CD4-positive, alpha-beta T cell treated with Interleukin-2 at 100 ng/mL for 4 hours (primary cell): ENCODE data around the gene CDCP1.
A peak's percentile ranks its signal among the peaks of the same experiment; 100 is the strongest.
"Not testable (repeated sequence)": the region's sequence is repeated elsewhere in the genome, so short reads cannot be mapped to it uniquely, and the experiment has no call there.

Source experiments
- DNase-seq: peaks from one replicate; pipeline ENCODE4 v3.0.0-alpha.2; 2020; ENCODE audit warnings: low spot score

The CDCP1 gene

DNA sequence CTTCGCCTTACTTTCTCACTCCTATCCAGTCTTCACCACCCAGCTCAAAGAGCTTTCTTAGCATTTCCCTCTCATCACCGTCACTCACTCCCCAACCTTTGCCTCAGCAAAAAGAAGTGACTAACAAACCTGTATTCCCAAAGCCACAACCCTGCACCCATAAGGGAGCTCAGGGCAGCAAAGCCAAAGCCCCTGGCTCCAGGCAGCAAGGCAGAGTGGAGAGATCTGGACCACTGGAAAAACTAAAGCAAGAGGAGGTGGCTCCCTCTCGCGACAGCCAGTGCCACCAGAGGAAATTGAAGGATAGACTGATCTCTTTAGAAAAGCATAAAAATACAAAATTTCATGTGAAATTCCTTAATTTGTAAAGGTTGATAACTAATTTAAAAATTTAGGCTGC is 25.1 kb upstream of the CDCP1 start:
- no peak for DNase-seq

DNA sequence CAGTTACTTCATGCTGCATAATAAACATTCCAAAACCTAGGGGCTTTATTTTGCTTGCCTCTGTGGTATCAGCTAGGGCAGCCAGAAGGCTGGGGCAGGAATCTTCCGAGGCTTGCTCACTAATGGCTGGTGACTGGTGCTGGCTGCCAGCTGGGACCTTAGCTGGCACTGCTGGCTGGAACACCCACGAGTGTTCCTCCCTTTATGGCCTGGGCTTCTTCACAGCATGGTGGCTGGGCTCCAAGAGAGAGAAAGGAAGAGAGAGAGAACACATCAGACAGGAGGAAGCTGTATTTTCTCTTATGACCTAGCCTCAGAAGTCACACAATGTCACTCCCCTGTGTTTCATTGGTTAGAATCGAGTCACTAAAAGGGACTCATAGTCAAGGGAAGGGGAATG is 23.9 kb upstream of the CDCP1 start:
- no peak for DNase-seq

DNA sequence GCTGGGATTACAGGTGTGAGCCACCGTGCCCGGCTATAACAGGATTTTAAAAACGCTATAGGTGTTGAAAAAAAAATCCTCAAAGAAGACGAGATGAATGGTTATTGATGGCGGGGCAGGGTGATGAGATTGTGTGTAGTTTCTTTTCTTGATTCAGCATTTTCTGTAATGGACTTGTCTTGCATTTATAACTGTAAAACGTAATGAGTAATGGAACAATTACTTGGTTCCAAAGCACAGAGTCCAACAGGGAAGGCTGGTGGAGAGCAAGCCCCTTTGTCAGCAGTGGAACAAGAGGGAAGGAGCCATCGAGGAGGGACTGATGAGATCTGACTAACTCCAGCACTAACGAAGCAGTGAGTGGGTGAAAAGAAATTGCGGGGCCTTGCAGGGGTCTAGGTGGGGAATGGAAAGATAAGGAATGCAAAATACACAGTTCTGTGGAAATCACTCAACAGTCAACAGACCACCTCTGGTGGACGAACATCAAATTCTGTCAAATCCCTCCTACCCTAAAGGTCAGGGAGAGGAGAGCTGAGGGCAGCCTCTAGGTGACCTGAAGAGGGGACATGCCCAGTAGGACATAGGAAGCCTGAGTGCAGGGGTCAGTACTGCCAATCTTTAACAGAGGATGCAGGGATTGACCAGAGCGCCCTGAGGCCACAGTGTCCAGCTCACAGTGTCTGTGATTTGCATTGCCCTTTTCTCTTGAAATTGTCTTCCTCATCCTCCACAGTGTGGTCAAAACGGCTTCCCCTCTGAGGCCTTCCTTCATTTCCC is 23.1 kb upstream of the CDCP1 start:
- DNase-seq = no peak

DNA sequence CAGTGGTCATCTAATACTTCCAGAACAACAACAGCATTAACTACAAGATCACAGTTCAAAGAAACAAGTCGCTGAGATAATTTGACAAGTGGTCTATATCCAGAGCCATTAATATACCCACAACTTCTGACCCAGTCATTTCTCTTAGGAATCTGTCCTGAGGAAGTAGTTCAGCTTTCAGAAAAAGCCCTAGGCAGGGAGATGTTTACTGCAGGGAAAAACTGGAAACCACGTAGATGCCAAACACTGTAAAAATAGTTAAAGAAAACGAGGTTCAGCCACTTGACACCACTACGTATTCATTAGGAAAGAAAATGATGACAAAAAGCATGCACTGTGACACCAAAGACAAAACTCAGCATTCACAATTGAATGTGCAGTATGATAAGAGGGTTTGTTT is 22.3 kb upstream of the CDCP1 start:
- DNase-seq = no peak

DNA sequence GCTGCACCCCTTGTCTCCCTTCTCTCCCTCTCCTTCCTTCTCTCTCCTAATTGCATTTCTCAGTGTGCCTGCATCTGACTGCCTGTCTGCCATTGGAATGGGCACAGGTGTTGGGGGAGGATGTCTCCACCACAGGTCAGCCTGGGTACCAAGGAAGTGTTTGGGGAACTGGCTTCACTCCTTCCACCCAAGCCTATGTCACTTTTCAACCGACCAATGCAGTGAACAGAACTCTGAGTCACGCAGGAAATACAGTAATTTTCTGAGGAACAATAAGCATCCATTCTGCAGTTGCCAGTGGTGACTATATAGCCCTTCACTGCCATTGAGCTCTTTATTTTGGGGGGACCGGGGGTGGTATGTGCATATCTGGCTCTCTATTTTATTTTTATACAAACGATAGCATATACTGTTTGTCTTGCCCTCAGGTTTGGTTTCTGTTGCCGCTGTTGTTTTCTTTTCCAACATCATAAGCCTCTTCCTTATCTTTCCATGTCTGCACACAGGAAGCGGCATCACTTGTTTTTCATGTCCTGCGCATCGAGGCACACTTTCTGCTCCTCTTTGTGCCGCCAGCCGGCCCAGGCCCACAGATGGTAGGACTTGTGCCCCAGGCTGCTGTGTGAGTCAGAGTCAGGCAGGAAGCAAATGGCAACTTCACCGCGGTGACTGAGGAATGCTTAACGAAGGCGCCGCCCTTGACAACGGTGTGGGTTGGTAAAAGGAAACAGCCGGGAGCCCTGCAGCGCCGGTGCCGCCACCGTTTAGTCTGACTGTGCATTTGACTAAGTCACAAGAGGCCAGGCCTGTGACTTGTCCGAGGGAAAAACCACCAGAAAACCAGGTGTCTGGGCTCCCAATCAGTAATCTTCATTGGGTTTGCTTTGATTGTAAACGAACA is 21.1 kb upstream of the CDCP1 start:
- DNase-seq = peak; percentile 87

DNA sequence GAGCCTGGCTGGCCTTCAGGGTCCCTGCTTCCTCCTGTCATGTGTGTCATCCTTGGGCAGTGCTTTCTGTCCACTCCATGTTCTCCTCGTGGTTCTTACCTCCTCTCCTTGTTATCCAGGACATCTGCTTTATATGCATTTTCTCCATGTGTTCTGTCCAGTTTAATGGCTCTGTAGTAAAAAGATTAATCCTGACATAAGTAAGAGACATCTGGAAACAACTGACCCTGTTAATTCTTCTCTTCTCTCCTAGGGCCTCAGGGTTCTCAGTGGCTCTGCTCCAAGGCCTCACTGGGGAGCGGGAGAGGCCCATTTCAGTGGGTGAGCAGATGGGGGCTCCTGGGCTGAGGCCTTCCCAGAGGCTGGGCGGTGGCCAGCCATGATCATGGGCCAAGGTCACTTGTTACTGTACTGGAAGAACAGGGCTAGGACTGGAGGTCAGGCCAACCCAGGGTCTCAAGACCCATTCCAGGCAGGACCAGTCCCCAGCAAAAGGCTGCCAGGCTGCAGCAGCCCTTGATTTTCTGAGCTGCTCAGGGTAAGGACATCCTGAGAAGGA is 20.2 kb upstream of the CDCP1 start:
- no peak for DNase-seq

DNA sequence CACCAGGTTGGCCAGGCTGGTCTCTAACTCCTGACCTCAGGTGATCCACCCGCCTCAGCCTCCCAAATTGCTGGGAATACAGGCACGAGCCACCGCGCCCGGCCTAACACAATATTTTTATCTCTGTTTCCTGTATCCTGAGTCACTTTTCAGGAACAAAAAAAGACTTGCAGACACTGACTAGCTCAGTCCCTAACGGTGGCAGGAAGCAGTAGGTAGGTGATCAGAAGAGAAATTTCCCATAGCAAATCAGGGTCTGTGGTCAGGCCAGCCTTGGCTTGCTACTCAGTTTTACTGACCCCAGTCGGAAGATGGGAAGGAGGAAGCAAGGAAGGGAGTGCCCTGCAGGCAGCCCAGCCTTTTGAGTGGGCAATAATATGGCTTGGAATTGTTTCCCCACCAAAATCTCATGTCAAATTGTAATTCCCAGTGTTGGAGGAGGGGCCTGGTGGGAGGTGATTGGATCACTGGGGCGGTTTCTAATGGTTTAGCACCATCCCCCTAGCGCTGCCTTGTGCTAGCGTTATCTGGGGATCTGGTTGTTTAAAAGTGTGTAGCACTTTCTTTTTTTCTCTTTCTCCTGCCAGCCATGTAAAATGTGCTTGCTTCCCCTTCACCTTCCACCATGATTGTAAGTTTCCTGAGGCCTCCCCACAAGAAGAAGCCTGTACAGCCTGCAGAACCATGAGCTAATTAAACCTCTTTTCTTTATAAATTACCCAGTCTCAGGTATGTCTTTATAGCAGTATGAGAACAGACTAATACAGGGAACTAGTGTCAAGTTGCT is 19.5 kb upstream of the CDCP1 start:
- DNase-seq = no peak

DNA sequence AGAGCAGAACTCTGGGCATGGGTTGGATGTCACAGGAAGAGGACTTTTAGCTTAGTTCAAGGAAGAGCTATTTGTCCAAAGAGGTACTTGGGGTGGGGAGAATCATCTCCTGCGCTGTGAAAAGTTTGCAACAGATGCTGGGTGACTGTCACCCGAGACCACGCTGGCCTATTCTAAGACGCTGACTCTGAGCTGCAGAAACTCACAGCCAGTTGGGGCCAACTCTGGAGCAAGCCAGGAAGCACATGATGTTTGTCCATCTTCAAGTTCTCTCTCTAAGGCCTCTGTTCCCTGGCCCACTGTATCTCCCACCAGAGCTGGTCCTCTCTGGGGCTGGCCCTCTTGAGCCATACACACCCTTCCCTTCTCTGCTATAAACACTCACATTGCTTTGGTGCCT is 17.9 kb upstream of the CDCP1 start:
- no peak for DNase-seq

DNA sequence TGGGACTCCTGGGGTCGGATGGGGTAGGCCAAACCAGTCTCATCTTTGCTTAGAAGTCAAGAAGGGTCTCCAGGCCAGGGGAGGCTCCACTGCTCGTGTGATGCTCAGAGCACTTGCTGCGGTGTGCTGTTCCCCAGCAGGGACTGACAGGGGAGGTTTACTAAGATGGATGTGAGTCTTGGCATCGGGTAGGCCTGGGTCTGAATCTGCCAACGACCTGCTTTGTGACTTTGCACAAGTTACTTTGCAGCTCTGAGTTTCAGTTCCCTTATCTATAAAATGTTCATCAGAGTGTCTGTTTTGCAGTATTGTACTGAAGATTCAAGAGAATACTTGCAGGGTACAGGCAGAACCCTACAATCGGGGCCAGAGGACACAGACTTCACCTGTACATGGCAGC is 17.3 kb upstream of the CDCP1 start:
- DNase-seq = no peak

DNA sequence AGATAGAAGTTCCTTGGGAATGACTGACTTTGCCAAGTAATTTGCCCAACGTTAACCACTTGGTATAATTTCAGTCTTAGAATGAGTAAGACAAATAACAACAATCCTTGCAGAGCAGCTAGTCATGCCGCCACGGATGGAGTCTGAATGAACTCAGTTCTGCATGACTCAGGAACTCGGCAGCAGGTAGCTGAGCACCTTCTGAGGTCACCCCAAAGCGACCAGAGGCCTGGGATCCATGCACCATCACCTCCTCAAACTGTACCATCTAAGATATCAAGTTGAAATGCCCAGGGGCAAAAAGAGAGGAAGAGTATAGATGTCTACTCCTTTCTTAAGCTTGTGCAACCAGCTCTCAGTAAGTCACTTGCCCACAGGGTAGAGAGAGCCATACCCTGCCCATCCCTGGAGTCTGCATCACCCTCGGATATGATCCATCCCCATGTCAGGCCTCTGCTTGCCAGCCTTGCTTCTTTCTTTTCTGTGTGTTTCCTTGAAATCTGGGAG is 8.5 kb upstream of the CDCP1 start:
- no peak for DNase-seq

DNA sequence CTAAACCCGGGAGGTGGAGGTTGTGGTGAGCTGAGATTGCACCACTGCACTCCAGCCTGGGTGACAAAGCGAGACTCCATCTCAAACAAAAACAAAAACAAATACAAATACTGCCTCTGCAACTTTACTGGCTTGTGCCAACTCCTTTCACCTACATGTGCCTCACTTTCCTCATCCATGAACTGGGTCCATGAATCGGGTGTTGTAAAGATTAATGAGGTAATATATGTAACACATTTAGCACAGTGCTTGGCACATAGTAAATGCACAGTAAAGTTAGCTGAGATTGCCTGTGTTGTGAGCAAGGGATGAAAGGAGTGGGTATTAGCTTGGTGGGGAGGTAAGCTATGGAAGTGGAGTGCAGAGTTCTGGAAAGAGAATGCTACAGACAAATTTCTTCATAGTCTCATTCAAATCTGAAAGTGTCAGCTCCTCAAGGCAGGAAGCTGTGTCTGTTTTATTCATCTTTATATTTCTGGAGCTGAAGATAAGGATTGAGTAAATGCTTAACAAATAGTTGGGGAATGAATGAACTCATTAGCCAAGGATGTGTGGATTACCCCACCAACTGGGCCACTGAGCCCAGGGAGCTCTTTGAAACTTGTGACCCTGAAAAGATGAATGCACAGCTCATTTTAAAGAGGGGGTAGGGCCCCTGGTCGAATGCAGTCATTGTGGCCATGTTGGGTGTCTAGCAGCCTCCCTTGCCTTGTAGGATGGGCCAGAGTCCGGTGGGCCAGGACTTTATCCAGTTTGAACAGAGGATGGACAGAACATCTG is 7.7 kb upstream of the CDCP1 start:
- DNase-seq = no peak

DNA sequence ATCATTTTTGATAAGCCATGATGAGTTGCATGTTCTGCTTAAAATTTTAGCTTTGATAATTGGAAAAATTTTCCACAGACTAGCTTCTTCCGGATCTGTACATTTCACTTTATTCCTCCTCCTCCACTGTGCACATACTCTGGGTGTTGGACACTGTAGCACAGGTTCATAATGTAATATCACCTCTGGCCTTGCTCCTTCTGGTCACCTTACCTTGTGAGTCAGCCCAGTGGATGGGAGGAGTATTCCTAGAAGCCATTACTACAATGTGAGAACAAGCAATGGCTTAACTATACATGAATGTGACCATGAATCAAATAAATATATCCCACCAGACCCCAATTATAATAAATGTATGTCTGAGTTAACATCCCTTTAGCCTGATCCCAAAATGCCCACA is 6.1 kb upstream of the CDCP1 start:
- no peak for DNase-seq

DNA sequence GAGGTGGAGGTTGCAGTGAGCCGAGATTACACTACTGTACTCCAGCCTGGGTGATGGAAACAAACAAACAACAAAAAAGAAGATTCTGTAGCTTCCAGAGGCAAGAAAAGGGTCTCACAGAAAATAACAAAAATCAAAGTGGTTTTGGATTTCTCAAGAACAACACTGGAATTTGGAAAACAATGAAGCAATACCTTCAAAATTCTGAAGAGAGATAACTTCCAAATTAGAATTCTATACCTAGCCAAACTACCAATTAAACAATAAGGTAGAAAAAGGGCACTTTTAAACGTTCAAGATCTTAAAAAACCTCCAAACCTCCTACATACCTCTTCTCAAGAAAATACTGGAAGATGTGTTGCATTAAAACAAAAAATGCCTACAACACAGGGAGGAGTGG is 4.9 kb upstream of the CDCP1 start:
- no peak for DNase-seq

DNA sequence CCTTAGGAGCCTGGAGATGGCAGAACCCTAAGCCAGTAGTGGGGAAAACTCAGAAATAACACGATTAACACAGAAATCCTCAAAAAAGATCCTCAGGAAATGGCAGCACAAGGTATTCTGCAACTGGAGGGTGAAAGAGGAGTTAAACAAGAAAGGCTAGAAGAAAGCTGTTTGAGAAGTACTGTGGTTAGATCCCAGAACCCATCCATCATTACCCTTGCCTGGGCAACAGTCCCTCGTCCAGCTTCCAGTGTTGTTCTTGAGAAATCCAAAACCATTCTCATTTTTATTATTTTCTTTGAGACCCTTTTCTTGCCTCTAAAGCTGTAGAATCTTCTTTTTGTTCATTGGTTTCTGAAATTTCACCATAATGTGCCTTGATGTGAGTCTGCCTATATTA is 2.7 kb upstream of the CDCP1 start:
- DNase-seq = no peak

DNA sequence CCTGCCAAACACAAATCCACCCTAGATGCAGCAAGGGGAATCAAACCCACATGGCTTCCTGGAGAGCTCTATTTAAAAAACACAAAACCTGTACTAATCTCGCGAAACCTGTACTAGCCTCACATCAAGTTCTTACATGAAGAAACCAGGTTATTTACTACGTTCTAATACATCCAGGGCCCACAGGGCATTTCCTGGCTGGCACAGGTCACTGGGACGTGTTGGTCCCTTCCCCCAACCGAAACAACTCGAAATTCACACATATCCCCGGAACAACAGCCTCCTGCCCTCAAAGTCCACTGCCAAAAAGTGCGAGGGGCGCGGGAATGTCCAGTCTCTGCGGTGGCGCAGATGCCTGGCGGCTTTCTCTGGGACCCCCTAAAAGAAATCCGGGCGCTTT is 955 bp downstream of the CDCP1 start:
- DNase-seq = no peak

DNA sequence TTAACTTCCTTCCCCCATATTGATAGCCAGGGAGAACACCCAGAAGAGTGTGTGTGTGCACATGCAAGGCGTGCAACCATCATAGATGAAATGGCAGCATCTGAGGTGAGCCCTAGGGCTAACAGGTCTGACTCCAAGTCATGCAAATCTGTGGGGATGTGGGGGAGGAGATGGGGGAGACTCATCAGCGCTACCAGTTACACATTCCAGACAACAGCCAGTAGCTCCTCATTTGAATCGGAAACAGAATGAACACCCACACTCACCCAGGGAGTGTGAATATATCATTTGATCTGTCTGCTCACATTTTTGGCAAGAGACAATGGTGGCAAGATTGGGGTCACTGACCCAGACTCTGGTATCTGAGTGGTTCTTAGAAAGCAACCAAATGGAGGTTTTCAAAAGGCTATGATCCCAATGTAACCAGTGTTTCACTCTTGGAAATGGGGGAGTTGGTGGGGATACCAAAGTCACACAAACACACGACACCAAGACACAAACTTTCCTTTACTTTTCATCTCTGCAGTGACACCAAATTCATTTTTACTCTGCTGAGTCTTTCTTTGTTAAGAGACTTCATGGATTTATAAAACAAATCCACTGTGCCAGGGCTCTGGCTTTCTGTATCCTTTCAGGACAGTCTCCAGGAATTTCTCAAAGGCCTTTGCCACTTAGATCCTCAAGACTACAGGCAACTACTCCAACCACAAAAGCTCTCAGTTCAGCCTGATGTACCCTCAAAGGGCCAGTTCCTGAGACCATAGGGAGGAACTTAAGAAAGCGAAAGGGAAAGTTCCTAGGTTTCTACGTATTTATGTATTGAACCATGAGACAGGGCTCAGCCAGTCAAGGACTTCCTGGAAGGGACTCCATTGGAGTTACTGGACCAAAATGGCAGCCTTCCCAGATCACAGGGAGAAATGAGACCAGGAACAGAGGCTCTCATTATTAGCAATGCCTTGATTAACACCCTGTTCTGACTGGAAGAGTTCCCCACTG is 2.2 kb downstream of the CDCP1 start:
- DNase-seq = no peak

DNA sequence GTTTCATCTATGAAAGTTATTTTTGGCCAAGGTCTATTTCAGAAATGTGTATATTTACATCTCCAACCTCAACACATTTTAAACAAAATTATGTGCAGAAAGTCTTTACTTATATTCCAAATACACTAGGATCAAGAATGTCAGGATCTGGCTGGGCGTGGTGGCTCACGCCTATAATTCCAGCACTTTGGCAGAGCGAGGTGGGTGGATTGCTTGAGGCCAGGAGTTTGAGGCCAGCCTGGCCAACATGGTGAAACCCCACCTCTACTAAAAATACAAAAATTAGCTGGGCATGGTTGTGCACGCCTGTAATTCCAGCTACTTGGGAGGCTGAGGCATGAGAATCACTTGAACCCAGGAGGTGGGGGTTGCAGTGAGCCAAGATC is 5.4 kb downstream of the CDCP1 start:
- DNase-seq = not testable (repeated sequence)

DNA sequence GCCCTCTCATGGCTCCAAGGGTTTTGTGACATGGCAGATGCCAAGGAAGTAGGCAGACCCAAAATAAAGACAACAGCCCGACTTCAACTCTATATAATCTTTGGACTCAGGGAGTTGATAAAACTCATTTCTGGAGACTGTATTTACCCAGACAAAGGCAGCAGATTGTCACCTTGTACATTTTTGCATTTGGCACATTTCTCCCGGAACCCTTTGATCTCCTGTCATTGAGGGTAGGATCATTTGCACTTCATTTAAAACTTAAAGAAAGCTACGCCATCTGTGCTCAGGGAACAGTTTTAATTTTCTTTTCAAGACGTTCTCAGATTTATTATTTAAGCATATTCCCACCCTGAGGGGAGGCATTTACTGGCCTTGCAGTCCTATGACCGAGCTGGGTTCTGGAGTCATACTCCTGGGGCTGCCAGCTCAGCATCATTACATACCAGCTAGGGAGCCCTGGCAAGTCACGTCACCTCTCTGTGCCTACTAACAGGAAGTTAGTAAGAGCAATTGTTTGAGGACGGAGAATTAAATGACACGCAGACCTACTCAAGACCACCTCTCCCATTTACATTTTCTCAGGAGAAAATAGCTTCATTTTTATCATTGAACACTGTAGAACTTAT is 5.9 kb downstream of the CDCP1 start:
- DNase-seq = no peak

DNA sequence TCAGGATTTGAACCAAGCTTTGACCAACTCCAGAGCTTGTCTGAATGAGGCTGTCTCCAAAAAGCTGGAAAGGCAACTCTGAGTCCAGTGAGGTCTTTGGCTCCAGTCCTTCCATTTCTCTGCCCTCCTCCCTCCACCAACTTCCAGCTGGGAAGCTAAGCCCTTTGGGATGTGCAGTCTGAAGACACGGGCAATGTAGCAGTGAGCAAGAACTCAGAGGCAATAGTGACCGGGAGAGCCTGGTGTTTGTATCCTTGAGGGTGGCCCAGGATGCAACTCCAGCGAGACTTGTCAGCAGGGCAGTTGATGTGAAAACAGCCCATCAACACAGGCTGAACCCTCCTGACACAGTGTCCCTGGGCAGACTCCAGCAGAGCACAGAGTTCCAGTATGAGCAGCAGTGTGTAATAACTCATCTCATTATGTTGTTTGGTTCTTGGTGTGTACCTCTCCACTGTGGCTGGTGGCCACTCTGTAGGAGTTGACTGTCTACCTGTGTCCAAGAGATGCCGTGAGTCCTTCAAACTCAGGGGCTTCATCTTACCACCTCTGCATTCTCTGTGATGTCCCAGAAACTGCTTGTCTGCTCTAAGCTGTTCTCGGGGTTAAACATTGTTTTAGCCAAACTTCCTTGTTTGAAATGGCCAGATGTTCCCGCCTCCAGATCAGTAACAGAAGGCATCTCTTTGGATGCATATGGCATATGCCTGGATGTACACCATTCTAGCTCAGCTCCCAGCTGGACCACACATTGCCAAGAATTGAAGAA is 6.6 kb downstream of the CDCP1 start:
- DNase-seq = no peak
